HCT116 (cell line): ENCODE results near the gene P4HTM. TPM values are rescaled to one million over a fixed set of nuclear protein-coding genes. Genes with fewer than 3 reads are reported as not detected.

ENCODE experiments used
- ATAC-seq: fragments of 200-7000 bp; cut with Tn5 transposase; 2 replicates; pipeline ENCODE4 v1.9.1; 2020; ENCODE audit warnings: mild to moderate bottlenecking, moderate library complexity
- BruUV-seq: library from RNA; stranded (reverse); fragments of 400-500 nt; replicated peaks from 2 replicates; lab custom pipeline; 2021; lab: Mats Ljungman, UMichigan
- CTCF ChIA-PET: fragments of 300-600 bp; sonication (Branson Sonifier 250); formaldehyde crosslinking; loops from one replicate; lab custom pipeline; 2021; ENCODE audit warnings: antibody characterized with exemption; lab: Charles Lee
- POLR2A ChIA-PET: fragments of 300-600, 350-600 bp; sonication (Branson Sonifier 250); formaldehyde crosslinking; loops from one replicate; lab custom pipeline; 2021; ENCODE audit warnings: antibody characterized with exemption; lab: Charles Lee
- RAD21 ChIA-PET, 2 experiments: fragments of 300-600 bp; sonication (Branson Sonifier 250); formaldehyde crosslinking; loops; one replicate each; lab custom pipeline; 2023; ENCODE audit warnings: low total read pairs in 2 of 2; ENCODE audit not compliant: uncharacterized antibody in 2 of 2, unreplicated experiment in 2 of 2, low non-redundant PET in 1 of 2; lab: Charles Lee
- DNase-seq: peaks from one replicate; pipeline ENCODE4 v3.0.0-alpha.2; 2010; ENCODE audit warnings: low read depth, low spot score
- H2AFZ ChIP-seq: fragments of 200-600 bp; shearing (Covaris generic), sonication (generic); 2 replicates; pipeline ENCODE4 v1.6.1; 2017; ENCODE audit warnings: low read depth, mixed run types, mixed read lengths, antibody characterized with exemption, low read length; ENCODE audit not compliant: poor library complexity, severe bottlenecking
- H3K27ac ChIP-seq: 2 replicates; pipeline ENCODE4 v1.5.1; 2012; ENCODE audit warnings: low read depth, low read length
- H3K27me3 ChIP-seq: fragments of 200-600 bp; sonication (generic); 2 replicates; pipeline ENCODE4 v1.6.1; 2016; ENCODE audit warnings: mixed run types, low read length, mixed read lengths; ENCODE audit not compliant: insufficient read depth
- H3K36me3 ChIP-seq, 2 experiments: fragments of 200-500 bp in 1 of 2; fragments of 200-600 bp in 1 of 2; sonication (Bioruptor generic) in 1 of 2; sonication (generic) in 1 of 2; 2 replicates each; pipeline versions ENCODE4 v1.5.1 to v1.6.1; 2014 to 2016; ENCODE audit warnings: low read length in 2 of 2, inconsistent platforms in 1 of 2, mixed read lengths in 1 of 2, mixed run types in 1 of 2; ENCODE audit not compliant: insufficient read depth in 2 of 2, control insufficient read depth in 1 of 2
- H3K4me1 ChIP-seq, 2 experiments: fragments of 200-600 bp in 1 of 2; sonication (generic) in 1 of 2; 2 replicates each; pipeline versions ENCODE4 v1.5.1 to v1.6.1; 2012 to 2017; ENCODE audit warnings: low read length in 2 of 2, inconsistent platforms in 1 of 2, mild to moderate bottlenecking in 1 of 2, mixed read lengths in 1 of 2, mixed run types in 1 of 2, moderate library complexity in 1 of 2; ENCODE audit not compliant: insufficient read depth in 2 of 2, control insufficient read depth in 1 of 2
- H3K4me2 ChIP-seq: fragments of 200-600 bp; sonication (generic); 2 replicates; pipeline ENCODE4 v1.6.1; 2017; ENCODE audit warnings: mixed run types, low read length, mixed read lengths
- H3K4me3 ChIP-seq, 2 experiments: fragments of 200-600 bp in 1 of 2; sonication (generic) in 1 of 2; replicated peaks in 1 of 2; 2 replicates each; pipeline ENCODE4 v1.5.1; 2011 to 2016; ENCODE audit warnings: low read length in 2 of 2, control low read depth in 1 of 2, low read depth in 1 of 2, mild to moderate bottlenecking in 1 of 2, mixed read lengths in 1 of 2, mixed run types in 1 of 2
- H3K79me2 ChIP-seq: fragments of 200-600 bp; sonication (generic); 2 replicates; pipeline ENCODE4 v1.6.1; 2017; ENCODE audit warnings: mild to moderate bottlenecking, mixed run types, low read length, moderate library complexity, mixed read lengths; ENCODE audit not compliant: insufficient read depth
- H3K9ac ChIP-seq: fragments of 200-600 bp; sonication (generic); 2 replicates; pipeline ENCODE4 v1.6.1; 2016; ENCODE audit warnings: low read length, mixed read lengths
- H3K9me2 ChIP-seq: fragments of 200-600 bp; sonication (generic), shearing (Covaris generic); 2 replicates; pipeline ENCODE4 v1.6.1; 2017; ENCODE audit warnings: mixed run types, mild to moderate bottlenecking, moderate library complexity; ENCODE audit not compliant: insufficient read depth
- H3K9me3 ChIP-seq, 2 experiments: fragments of 200-500 bp in 1 of 2; fragments of 200-600 bp in 1 of 2; sonication (Bioruptor generic) in 1 of 2; sonication (generic) in 1 of 2; 2 replicates each; pipeline ENCODE4 v1.6.1; 2014 to 2017; ENCODE audit warnings: low read length in 2 of 2, mixed read lengths in 2 of 2, inconsistent platforms in 1 of 2, low read depth in 1 of 2, mild to moderate bottlenecking in 1 of 2, mixed run types in 1 of 2, moderate library complexity in 1 of 2; ENCODE audit not compliant: control insufficient read depth in 1 of 2, insufficient read depth in 1 of 2
- H4K20me1 ChIP-seq: fragments of 200-600 bp; sonication (generic), shearing (Covaris generic); 2 replicates; pipeline ENCODE4 v1.6.1; 2017; ENCODE audit warnings: mixed run types, mild to moderate bottlenecking, moderate library complexity; ENCODE audit not compliant: insufficient read depth
- CBX3 ChIP-seq: IDR thresholded peaks from 2 replicates; pipeline ENCODE4 v1.6.1; 2012; ENCODE audit warnings: low read depth
- CTCF ChIP-seq, 3 experiments: fragments of 200-600 bp in 1 of 3; sonication (generic) in 1 of 3; IDR thresholded peaks in 2 of 3; conservative IDR thresholded peaks in 1 of 3; 2 replicates each; pipeline ENCODE4 v1.5.1; 2012 to 2017; ENCODE audit warnings: low read depth in 2 of 3, low read length in 2 of 3, antibody characterized with exemption in 1 of 3, borderline replicate concordance in 1 of 3, control low read depth in 1 of 3, mild to moderate bottlenecking in 1 of 3, mixed read lengths in 1 of 3, mixed run types in 1 of 3, moderate library complexity in 1 of 3; ENCODE audit not compliant: insufficient read depth in 1 of 3
- EGR1 ChIP-seq: IDR thresholded peaks from 2 replicates; pipeline ENCODE4 v1.6.1; 2012; ENCODE audit warnings: low read depth
- ELF1 ChIP-seq: IDR thresholded peaks from 2 replicates; pipeline ENCODE4 v1.6.1; 2012; ENCODE audit warnings: low read depth, borderline replicate concordance
- SRF ChIP-seq: IDR thresholded peaks from 2 replicates; pipeline ENCODE4 v1.6.1; 2012; ENCODE audit warnings: low read depth
- intact Hi-C: fragments of 100-400 bp; cut with micrococcal nuclease; formaldehyde crosslinking; loops from 2 replicates; pipeline ENCODE4 v1.10.0; 2022
- total RNA-seq: library from RNA; stranded (reverse); gene quantifications from one replicate; pipeline ENCODE4 v1.2.1, GENCODE V29; 2021; ENCODE audit not compliant: unreplicated experiment

The P4HTM gene
- total RNA-seq, 1 experiment from 2014 or later = 60.5 TPM

GRCh38 chr3:49013113-49013737, 23.2 kb downstream of the P4HTM start (continued):
- no peak for TF ChIP-seq CBX3
- TF ChIP-seq ELF1 = no peak

DNA sequence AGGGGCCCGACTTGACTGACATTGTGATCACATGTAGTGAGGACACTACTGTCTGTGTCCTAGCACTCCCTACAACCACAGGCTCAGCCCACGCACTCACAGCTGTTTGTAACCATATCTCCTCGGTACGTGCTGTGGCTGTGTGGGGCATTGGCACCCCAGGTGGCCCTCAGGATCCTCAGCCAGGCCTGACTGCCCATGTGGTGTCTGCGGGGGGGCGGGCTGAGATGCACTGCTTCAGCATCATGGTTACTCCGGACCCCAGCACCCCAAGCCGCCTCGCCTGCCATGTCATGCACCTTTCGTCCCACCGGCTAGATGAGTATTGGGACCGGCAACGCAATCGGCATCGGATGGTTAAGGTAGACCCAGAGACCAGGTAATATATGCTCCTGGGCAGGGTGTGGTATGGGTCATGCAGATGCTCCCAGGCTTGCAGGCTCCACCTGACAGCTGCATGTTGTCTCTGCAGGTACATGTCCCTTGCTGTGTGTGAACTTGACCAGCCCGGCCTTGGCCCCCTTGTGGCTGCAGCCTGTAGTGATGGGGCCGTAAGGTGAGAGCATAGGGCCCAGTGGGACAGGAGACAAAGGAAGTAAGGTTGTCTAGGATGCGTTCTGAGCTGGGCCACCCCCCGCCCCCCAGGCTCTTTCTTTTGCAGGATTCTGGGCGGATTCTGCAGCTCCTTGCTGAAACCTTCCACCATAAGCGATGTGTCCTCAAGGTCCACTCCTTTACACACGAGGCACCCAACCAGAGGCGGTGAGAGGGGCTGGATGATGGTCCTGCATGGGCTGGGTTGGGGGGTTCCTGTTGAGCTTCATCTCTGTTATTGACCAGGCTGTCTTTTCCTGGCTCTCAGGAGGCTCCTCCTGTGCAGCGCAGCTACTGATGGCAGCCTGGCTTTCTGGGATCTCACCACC, 24.0 kb downstream of the P4HTM start:
- Histone ChIP-seq H3K79me2 (peaks cover 53% of the 10 kb centered on the region), H3K9me3 (no peaks in the 10 kb centered on the region), H3K27me3 (no peaks in the 10 kb centered on the region), H3K9me2 (no peaks in the 10 kb centered on the region), H4K20me1 (no peaks in the 10 kb centered on the region), H3K4me1 (peaks cover 5 to 27% of the 10 kb centered on the region in 2 experiments; a peak in 3 of 4 replicates), H3K9ac (no peak overlapping the region), H3K27ac (no peak overlapping the region), H3K36me3 (peaks cover 19 to 39% of the 10 kb centered on the region in 2 experiments; a peak in 3 of 4 replicates), H3K4me3 (no peak overlapping the region), H3K4me2 (no peak overlapping the region), H2AFZ (no peak overlapping the region)
- intact Hi-C loops = no loop called here
- POLR2A ChIA-PET = no interaction called here
- TF ChIP-seq EGR1 = no peak
- peak in 2 of 3 experiments; percentile 72 to 80; a peak in 4 of 6 replicates for TF ChIP-seq CTCF (IDR thresholded peaks at IDR 0.05 in 2 of 3, conservative IDR thresholded peaks at IDR 0.05 in 1 of 3; ENCODE audit: borderline replicate concordance in 1 of 3, insufficient read depth in 1 of 3, low read depth in 2 of 3, low read length in 2 of 3)
- no peak for TF ChIP-seq SRF
- ATAC-seq (peak; percentile 52), DNase-seq (no peak)
- RAD21 ChIA-PET = interaction anchor here in 1 of 2 experiments (0.6 kb wide), 1 partner anchor 26 kb away, joined by 3 read pairs; no protein-coding TSS in a partner anchor
- CTCF ChIA-PET = interaction anchor here (0.9 to 2.2 kb wide), 2 partner anchors 16 to 26 kb away, joined by 3 to 15 read pairs; partner anchors contain the start of gene IMPDH2
- BruUV-seq = no TSS peak
